ENCODE data around the gene PLCG2.
A peak's percentile ranks its signal among the peaks of the same experiment; 100 is the strongest.

PLCG2 gene

DNA sequence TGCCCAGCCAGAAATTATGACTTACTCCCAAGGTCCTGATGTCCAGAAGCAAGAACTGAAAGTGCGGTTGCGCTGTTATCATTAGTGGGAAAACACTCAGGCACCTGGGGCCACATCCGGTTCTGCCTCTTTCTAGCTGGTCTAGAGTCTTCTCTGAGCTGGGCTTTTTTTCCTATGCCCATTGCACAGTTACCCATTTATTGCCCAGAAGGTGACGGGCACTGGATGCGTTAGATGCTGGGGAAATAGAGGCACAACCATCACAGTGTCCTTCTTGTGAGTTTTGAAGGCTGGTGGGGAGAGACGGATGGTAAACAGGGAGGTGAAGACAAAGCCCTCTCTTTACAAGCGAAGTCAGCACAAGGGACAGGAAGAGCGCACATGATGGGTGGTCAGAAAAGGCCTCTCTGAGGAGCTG is 37.7 kb downstream of the PLCG2 start:
- DNase-seq (ENCODE audit: low read depth): no peak

DNA sequence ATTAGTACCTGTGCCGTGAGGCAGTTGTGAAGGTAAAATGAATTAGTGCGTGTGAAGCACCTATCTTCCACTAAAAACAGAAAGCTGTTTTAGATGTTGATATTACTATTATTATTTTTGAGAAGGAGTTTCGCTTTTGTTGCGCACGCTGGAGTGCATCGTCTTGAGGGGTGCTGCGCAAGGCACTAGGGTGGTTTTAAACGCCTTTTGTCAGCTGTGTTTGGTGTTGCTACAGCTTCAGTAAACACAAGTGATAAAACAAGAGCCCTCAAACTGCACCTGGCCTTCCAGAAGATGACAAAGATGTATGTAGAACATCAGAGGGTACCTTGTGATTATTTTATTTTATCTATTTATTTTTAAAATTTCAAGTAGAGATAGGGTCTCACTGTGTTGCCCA is 38.2 kb downstream of the PLCG2 start:
- DNase-seq (ENCODE audit: low read depth): no peak

DNA sequence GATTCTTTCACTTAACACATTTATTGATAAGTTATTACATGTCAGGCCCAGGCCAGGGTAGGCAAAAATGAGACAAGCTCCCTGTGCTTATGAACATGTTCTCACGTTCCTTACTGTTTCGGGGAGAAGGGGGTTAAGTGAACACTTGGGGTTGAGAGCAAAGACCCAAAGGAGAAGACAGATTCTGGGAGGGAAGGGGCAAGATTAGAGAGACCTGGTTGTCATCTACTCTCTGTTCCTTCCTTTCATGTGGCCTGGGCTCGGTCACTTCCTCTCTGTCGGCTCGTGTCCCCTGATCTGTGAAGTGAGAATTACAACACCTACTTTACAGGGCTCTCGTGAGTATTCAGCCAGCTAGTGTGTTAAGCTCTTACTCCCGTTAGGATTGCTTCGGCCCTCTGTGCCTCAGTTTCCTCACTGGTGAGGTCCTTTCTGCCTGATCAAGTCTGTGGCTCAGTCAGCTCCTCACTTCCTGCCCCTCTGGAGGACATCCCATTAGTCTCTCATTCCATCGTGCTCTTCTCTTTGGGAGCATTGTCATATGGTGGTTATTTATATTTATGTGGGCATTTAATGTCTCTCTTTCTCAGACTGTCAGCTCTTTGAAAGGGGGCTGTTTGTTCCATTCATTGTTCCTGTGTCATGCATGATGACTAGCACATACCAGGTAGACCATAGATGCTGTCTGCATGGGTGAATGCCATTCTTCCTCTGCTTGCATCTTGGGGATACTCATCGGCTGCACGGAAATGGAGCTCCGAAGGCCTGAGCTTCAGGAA is 38.9 kb downstream of the PLCG2 start:
- DNase-seq (ENCODE audit: low read depth): no peak

DNA sequence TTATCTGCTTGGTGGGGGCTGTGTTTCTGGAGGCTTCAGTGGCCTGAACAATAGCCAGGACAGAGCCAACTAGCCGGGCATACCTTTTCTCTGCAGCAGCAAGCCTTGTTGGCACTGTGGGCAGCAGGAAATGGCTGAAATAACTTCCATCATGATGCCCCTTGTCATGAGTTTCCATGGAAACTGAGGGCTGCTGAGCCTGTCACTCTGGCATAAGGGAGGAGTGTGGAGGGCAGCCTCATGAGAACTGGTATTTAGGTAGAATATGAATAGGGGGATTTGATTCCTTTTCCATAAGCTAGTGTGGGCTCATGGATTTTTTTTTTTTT is 39.4 kb downstream of the PLCG2 start:
- DNase-seq (ENCODE audit: low read depth): no peak

DNA sequence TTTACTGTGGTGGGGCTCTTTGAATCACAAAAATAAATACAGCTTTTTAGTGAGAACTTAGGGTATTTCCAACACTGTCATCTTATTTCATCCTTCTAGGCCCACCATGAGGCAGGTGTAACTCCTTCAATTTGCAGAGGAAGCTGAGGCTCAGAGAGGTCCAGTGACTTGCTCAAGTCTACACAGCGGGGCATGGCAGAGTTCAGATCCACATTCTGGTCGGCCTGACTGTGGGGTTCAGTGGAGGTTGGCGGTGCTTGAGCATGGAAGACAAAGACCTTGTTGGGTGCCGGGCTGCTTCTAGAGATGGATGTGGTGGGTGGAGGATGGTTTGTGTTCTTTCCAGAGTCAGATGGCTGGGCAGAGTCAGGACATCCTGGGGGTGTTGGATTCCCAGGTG is 39.8 kb downstream of the PLCG2 start:
- DNase-seq (ENCODE audit: low read depth): no peak

DNA sequence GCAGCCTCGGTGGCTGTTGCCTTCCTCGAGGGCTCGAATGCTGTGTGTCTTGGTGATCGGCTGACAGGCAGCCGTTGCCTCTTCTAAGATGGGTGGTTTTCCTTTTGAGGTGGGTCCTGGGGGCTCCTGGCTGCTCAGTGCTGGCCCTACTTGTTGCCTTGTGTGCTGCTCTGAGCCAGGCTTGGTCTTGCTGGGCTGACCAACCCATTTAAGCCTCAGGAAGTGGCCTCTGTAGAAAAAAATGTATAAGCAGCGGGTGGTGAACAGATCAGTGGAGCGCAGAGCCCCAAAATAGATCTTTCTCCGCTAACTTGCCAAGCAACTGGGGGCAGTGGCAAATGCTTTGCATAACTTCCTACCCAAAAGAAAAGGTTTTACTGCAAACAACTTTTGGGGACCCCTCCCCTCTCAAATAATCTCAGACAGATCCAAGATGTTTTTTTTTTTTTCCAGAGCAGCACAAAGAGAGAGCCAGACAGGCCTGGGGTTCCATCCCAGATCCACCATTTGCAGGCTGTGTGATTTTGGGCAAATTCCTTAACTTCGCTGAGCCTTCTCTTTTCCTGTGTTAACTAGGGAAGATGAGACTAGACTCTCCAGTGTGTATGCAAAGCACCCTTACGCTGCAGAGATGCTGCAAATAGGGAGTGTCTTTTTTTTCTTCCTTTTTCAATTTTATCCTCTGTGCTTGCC is 42.5 kb downstream of the PLCG2 start:
- DNase-seq (ENCODE audit: low read depth): no peak

DNA sequence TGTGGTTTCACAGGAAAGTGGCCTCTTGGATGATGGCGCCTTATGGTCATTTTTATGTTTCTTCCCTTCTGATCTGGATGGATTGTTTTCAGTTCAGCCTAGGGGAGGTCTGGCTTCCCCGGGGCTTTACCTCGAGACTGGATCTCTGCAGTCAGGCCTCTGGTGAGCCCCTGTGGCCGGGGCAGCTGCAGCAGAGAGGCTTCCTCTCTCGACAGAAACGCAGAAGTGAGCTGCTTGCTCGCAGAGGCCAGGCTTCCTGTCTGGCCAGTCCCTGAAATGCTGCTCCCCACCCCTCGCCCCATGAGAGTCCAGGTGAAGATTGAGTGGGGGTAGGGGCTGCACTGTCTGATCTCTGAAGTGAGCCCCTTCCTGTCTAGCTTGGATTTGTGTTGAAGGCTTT is 44.0 kb downstream of the PLCG2 start:
- no peak for DNase-seq (ENCODE audit: low read depth)

DNA sequence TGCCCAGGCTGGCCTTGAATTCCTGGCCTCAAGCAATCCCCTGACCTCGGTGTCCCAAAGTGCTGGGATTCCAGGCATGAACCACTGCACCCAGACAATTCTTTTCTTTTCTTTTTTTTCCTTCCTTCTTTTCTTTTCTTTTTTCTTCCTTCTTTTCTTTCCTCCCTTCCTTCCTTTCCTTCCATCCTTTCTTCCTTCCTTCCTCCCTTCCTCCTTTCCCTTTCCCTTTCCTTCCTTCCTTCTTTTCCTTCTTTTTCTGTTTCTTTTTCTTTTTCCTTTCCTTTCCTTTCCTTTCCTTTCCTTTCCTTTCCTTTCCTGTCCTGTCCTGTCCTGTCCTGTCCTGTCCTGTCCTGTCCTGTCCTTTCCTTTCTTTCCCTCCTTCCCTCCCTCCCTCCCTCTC is 44.6 kb downstream of the PLCG2 start:
- no peak for DNase-seq (ENCODE audit: low read depth)

DNA sequence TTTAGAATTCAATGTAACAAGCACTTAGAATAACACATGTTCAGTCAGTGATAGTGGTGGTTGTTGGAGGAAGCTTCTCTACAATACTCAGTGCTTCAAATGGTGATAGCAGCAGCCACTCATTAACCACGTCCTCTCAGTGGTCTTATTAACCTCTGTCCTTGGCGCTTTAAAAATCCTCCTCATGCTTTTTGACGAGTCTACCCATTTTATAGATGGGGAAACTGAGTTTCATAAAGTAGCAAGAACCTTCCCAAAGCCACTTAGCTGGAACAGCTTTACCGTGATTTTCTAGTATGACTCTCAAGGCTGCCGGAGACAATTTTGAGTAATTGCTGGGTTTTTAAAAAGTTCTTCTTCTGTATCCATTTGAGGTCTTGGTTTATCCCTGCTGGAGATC is 47.4 kb downstream of the PLCG2 start:
- no peak for DNase-seq (ENCODE audit: low read depth)

DNA sequence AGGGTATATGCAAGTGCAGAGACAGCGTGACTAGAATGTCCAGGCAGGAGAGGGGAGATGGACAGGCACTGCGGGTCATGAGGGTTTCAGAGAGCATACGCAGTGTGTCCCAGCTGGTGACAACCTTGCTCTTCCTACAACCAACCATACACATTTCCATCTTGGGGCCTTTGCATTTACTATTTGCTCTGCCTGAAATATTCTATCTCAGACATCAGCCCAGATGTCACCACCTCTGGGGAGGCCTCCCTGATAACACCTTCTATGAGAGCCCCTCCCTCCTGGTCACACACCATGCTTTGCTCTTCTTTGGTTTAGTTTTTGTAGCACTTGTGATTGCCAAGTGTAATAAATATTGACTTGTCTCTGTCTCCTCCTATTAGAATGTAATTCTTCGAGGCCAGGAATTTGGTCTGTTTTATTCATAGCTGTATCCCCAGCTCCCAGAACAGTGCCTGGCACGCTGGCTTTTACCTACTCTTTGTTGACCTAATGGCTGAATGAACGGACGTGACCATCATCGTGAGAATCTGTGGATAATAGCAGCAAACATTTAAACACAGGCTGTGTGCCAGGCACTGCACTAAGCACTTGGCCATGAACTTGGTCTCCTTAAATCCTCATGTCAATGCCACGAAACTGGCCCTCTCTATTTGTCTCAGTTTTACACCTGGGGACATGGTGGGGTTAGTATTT is 51.9 kb downstream of the PLCG2 start:
- no peak for DNase-seq (ENCODE audit: low read depth)

DNA sequence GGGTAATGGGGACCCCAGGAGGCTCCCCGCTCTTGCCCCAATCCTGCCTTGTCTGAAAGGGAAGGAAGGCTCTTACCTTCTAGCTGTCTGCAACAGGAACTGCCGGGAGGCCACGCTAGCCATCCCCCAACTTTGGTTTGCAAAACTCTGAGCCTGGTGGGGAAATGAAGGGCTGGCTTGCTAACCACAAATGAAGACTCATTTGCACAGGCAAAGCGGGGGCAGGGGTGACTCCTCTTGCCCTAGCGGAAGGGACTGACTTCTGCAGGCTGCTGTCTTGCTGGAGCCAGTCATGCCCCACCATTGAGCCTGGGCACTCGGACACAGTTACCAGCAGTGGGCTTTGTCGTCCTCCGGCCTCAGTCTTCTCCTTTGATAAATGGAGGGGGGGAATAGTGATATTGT is 52.6 kb downstream of the PLCG2 start:
- DNase-seq (ENCODE audit: low read depth): peak; percentile 62

DNA sequence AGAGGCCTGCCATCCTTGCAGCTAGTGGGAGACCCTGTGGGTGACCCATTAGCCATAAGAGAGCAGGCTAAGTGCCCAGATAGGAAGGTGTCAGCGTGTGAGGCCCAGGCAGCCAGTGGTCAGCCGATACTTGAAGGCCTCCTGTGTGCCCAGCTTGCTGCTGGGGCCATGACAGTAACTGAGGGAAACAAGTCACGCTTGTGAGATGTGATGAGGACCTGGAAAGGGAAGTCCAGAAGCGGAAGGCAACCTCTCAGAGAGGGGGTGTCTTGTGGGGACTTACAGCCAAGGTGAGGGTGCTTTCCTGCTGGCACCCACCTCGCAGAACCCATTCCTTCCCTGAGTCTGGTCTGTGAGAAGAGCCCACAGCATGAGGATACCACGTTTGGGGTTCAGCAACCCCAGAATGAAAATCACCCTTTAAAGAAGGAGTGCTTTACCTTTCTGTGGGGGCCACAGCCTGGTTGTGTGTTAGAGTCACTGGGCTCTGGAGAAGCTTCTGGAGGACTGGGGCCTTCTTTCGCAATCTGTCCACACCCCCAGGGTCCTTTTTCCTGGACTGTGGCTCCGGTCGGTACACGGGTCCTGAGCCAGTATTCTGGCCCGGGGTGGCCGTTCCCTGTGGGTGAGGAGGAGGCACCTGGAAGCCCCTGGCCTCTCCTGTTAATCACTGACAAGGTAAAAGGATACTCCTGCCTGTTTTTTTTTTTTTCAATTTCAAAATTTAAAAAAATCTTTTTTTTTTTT is 53.9 kb downstream of the PLCG2 start:
- DNase-seq (ENCODE audit: low read depth): no peak

DNA sequence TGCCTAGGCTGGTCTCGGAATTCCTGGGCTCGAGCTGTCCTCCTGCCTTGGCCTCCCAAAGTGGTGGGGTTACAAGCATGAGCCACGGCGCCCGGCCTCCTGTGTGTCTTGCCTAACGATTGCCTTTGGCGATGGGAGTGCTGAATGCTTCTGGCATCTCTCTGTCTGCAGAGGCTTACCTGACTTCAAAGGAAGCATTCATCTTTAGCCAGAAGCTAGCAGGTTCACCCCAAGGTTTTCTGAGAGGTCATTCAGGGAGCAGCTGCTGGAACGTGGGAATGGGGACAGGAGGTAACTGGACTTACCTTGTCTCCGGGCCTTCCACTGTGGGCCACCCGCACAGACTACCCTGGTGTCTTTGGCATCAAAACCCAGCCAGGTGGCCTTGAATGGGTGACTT is 54.7 kb downstream of the PLCG2 start:
- no peak for DNase-seq (ENCODE audit: low read depth)

DNA sequence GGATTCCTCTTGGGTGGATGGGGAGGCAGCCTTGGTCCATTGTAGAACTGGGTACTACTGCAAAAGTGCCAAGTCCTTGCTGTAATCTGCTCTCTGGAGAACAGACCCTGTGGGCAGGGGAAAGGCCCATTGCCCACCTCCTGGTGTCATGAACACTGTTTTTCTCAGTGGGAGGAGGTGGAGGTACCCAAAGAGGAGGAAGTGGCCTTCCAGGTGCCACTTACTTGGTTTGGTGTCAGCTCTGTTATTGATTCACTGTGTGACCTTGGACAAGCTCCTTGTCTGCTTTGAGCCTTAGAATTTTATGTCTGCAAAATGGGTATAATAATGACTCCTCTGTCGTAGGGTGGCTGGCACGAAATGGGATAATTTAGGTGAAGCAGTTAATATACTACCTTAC is 55.8 kb downstream of the PLCG2 start:
- DNase-seq (ENCODE audit: low read depth): no peak

DNA sequence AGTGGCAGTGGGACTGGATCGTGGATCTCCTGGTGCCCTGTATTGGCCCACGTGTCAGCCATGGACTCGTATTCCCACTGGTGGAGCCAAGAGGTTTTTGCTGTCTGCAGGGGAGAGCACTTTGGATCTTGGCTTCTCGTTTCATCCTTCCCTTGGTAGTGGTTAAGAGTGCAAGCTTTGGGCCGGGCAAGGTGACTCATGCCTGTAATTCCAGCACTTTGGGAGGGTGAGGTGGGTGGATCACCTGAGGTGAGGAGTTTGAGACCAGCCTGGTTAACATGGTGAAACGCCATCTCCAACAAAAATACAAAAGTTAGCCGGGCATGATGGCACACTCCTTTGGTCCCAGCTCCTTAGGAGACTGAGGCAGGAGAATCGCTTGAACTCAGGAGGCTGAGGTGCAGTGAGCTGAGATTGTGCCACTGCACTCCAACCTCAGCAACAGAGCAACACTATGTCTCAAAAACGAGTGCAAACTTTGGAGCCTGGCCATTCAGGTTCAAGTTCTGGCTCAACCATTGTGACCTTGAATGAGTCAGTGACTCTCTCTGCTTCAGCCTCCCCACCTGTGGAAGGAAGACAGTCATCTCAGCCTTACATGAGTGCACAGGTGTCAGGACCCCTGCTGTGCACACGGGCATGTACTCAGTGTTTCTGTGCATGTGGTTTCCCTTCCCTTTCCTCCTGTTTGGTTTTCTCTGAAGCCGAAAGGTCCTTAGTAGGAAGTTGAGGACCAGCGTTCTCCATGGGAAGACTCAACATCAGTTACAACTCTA is 57.4 kb downstream of the PLCG2 start:
- no peak for DNase-seq (ENCODE audit: low read depth)

DNA sequence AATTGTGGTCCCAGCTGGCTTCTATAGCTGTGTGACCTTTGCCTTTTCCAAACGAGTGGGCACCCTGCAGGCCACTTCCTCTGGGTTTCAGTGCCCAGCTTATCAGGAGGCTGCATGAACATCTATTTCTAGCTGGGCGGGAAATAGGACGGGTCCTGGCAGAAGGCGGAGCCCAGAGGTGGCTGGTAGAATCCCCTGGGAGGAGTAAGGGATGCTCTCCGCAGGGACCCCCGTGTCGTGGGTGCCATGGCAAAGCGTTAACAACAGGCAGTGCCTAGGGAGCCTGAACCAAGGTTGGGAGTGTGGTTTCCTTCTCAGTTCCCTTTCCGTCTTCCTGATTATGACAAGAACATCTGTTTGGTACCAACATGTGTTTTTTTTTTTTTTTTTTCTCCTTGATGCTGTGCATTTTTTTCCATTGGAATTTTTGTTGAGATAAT is 58.2 kb downstream of the PLCG2 start:
- no peak for DNase-seq (ENCODE audit: low read depth)

DNA sequence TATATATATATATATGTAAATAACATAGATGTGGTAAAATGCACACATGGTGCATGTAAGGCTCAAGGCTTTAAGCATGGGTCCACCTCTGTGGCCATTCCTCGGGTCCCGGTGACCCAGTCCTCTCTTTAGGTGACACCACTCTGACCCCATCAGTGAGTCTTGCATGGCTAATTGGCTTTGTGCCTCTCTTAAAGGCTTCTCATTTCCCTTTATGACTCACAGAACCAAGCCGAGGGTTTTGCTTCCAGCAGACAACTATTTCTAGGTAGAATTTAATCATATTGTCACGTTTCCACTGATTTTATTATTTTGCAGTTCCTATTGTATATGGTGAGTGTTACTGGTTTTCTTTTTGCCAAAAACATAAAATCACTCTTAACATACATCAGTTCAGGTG is 59.7 kb downstream of the PLCG2 start:
- peak; percentile 80 for DNase-seq (ENCODE audit: low read depth)

DNA sequence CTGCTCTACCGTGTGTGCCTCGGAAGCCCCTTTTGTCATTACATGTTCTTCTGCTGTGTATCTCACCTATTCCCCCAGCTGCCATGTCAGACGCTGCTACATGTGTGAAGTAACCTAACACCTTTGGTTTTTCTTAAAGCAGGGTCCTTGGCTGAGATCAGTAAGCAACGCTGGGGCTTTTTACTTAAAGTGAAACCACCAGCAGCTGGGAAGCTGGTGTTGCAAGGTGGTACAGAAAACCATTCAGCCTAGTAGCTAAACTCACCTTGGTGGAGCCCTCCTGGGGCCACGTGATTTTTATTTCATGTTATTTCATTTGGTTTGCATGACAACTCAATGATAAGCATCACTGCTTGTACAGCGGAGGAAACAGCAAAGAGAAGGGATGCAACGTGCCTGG is 62.6 kb downstream of the PLCG2 start:
- DNase-seq (ENCODE audit: low read depth): no peak

DNA sequence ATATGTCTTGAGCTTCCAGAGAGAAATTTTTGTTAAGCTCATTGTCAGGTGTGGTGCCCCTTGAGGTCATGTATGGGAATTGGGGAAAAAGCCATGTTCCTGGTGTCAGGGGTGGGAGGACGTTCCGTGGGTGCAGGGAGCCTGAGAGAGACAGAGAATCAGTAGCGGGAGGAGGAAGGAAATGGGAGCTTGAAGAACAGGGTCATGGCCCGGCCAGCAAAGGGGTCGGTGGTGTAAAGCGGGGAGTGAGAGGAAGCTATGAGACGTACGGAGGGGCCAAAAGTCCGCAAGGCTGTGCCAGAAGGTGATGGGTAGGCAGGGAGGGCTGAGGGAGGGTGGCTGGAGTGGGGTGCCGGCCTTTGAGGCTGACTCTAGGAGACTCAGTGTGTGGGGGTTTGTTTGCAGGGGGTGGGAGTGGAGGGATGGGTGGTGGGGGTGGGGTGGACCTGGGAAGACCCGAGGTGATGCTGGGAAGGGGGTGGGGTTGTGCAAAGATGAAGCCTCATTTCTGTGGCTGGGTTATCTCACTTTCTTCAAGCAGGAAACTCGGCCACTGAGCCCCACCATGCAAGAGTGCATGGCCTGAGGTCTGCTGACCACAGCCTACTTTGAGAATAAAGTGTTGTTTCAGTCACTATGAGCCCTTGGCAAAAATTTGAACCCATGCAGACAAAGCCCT is 63.6 kb downstream of the PLCG2 start:
- DNase-seq (ENCODE audit: low read depth): no peak

DNA sequence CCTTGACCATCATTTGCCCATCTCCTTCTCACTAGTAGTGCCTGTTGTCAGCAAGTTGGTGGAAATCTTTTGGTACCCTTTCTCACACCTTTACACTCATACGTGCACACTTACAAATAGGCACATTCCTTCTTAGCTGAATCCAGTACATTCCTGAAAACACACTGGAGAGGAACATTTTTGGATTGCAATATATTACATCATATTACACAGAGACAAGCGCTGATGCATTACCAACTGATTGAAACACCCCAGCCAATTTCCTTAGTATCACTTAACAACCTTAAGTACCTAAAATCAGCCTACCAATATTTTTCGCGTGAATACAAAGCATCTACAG is 64.1 kb downstream of the PLCG2 start:
- peak; percentile 20 for DNase-seq (ENCODE audit: low read depth)

DNA sequence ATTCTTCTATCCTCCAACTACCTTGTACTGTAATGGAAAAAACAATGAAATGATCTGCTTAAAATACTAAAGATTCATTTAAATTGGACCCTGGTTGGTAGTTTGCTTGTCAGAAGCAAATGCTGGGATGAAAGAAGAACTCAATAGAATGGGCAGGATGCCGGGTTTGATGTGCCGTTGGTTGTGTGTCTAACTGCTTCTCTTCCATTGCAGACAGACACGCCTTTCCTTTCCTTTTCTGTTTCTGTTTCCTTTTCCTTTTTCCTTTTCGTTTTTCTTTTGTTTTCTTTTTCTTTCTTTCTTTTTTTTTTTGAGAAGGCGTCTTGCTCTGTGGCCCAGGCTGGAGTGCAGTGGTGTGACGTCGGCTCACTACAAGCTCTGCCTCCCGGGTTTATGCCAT is 64.6 kb downstream of the PLCG2 start:
- DNase-seq (ENCODE audit: low read depth): peak; percentile 42
